LoVo (cell line): ENCODE results near the gene SPRN.
"Not testable (repeated sequence)": the region's sequence is repeated elsewhere in the genome, so short reads cannot be mapped to it uniquely, and the experiment has no call there.

Experiments used
- DNase-seq: peaks from one replicate; pipeline ENCODE4 v3.0.0-alpha.2; 2016; ENCODE audit warnings: low spot score

The SPRN gene

GRCh38 chr10:133384071-133384470, 40.4 kb downstream of the SPRN start:
- DNase-seq: no peak

- no peak for DNase-seq
Measured at GRCh38 chr10:133383551-133383950, 40.9 kb downstream of the SPRN start.

- DNase-seq: no peak
Measured at GRCh38 chr10:133381036-133381435, 43.4 kb downstream of the SPRN start.

- DNase-seq: no peak
Measured at GRCh38 chr10:133379801-133380666, 44.4 kb downstream of the SPRN start.

- peak; percentile 32 for DNase-seq
Measured at GRCh38 chr10:133379152-133379800, 45.1 kb downstream of the SPRN start, which contains the start of gene PAOX. Gene PAOX, plus strand, starts transcription at chr10:133379262. Its CDS starts 55 bp downstream, at chr10:133379317.

- DNase-seq: peak; percentile 66
Measured at GRCh38 chr10:133378251-133379096, 46.0 kb downstream of the SPRN start.

- no peak for DNase-seq
Measured at GRCh38 chr10:133377818-133378250, 46.6 kb downstream of the SPRN start.

GRCh38 chr10:133377025-133377817, 47.2 kb downstream of the SPRN start:
- DNase-seq: no peak

GRCh38 chr10:133376183-133376582, 48.2 kb downstream of the SPRN start:
- not testable (repeated sequence) for DNase-seq

GRCh38 chr10:133375357-133376115, 48.9 kb downstream of the SPRN start:
- no peak for DNase-seq

- DNase-seq: peak; percentile 94
Measured at GRCh38 chr10:133373174-133374090, 51.0 kb downstream of the SPRN start, which contains the start of gene ECHS1. Gene ECHS1, minus strand, starts transcription at chr10:133373354. Its CDS starts 21 bp downstream, at chr10:133373333.

GRCh38 chr10:133372507-133372906, 51.9 kb downstream of the SPRN start:
- no peak for DNase-seq
